Measurements from ENCODE around the gene INSIG1.

The INSIG1 gene

GRCh38 chr7:155258226-155258560 is 39.5 kb upstream of the INSIG1 start:
- Histone ChIP-seq H3K4me3 (ENCODE audit: low read length) (no peak overlapping the region), H3K4me1 (ENCODE audit: control insufficient read depth, low read depth, low read length) (no peaks in the 10 kb centered on the region), H3K27ac (ENCODE audit: low read length) (no peak overlapping the region), H3K36me3 (ENCODE audit: control insufficient read depth, low read depth, low read length) (no peaks in the 10 kb centered on the region), H3K9ac (ENCODE audit: low read length) (no peak overlapping the region), H3K27me3 (ENCODE audit: control insufficient read depth, insufficient read depth, low read length) (no peaks in the 10 kb centered on the region), H3K9me3 (ENCODE audit: control insufficient read depth, low read depth, low read length) (no peaks in the 10 kb centered on the region)

GRCh38 chr7:155259866-155260497 is 37.7 kb upstream of the INSIG1 start:
- Histone ChIP-seq H3K27me3 (ENCODE audit: control insufficient read depth, insufficient read depth, low read length) (no peaks in the 10 kb centered on the region), H3K9ac (ENCODE audit: low read length) (no peak overlapping the region), H3K4me1 (ENCODE audit: control insufficient read depth, low read depth, low read length) (no peaks in the 10 kb centered on the region), H3K36me3 (ENCODE audit: control insufficient read depth, low read depth, low read length) (no peaks in the 10 kb centered on the region), H3K4me3 (ENCODE audit: low read length) (no peak overlapping the region), H3K27ac (ENCODE audit: low read length) (no peak overlapping the region), H3K9me3 (ENCODE audit: control insufficient read depth, low read depth, low read length) (no peaks in the 10 kb centered on the region)

- Histone ChIP-seq H3K27me3 (ENCODE audit: control insufficient read depth, insufficient read depth, low read length) (no peaks in the 10 kb centered on the region), H3K27ac (ENCODE audit: low read length) (no peak overlapping the region), H3K36me3 (ENCODE audit: control insufficient read depth, low read depth, low read length) (no peaks in the 10 kb centered on the region), H3K9me3 (ENCODE audit: control insufficient read depth, low read depth, low read length) (no peaks in the 10 kb centered on the region), H3K9ac (ENCODE audit: low read length) (no peak overlapping the region), H3K4me3 (ENCODE audit: low read length) (no peak overlapping the region), H3K4me1 (ENCODE audit: control insufficient read depth, low read depth, low read length) (no peaks in the 10 kb centered on the region)
These were observed 37.2 kb upstream of the INSIG1 start for GRCh38 chr7:155260498-155260872.

- Histone ChIP-seq H3K4me1 (ENCODE audit: control insufficient read depth, low read depth, low read length) (no peaks in the 10 kb centered on the region), H3K9ac (ENCODE audit: low read length) (no peak overlapping the region), H3K4me3 (ENCODE audit: low read length) (no peak overlapping the region), H3K27ac (ENCODE audit: low read length) (no peak overlapping the region), H3K9me3 (ENCODE audit: control insufficient read depth, low read depth, low read length) (no peaks in the 10 kb centered on the region), H3K36me3 (ENCODE audit: control insufficient read depth, low read depth, low read length) (no peaks in the 10 kb centered on the region), H3K27me3 (ENCODE audit: control insufficient read depth, insufficient read depth, low read length) (no peaks in the 10 kb centered on the region)
These were observed 36.4 kb upstream of the INSIG1 start for GRCh38 chr7:155261031-155261985.

- Histone ChIP-seq H3K4me1 (ENCODE audit: control insufficient read depth, low read depth, low read length) (no peaks in the 10 kb centered on the region), H3K9ac (ENCODE audit: low read length) (no peak overlapping the region), H3K27ac (ENCODE audit: low read length) (no peak overlapping the region), H3K4me3 (ENCODE audit: low read length) (no peak overlapping the region), H3K36me3 (ENCODE audit: control insufficient read depth, low read depth, low read length) (no peaks in the 10 kb centered on the region), H3K27me3 (ENCODE audit: control insufficient read depth, insufficient read depth, low read length) (no peaks in the 10 kb centered on the region), H3K9me3 (ENCODE audit: control insufficient read depth, low read depth, low read length) (no peaks in the 10 kb centered on the region)
These were observed 35.6 kb upstream of the INSIG1 start for GRCh38 chr7:155262031-155262430.

- Histone ChIP-seq H3K27ac (ENCODE audit: low read length) (no peak overlapping the region), H3K4me3 (ENCODE audit: low read length) (no peak overlapping the region), H3K4me1 (ENCODE audit: control insufficient read depth, low read depth, low read length) (no peaks in the 10 kb centered on the region), H3K9ac (ENCODE audit: low read length) (no peak overlapping the region), H3K27me3 (ENCODE audit: control insufficient read depth, insufficient read depth, low read length) (no peaks in the 10 kb centered on the region), H3K36me3 (ENCODE audit: control insufficient read depth, low read depth, low read length) (no peaks in the 10 kb centered on the region), H3K9me3 (ENCODE audit: control insufficient read depth, low read depth, low read length) (no peaks in the 10 kb centered on the region)
These were observed 34.6 kb upstream of the INSIG1 start for GRCh38 chr7:155263051-155263450.

- Histone ChIP-seq H3K27me3 (ENCODE audit: control insufficient read depth, insufficient read depth, low read length) (no peaks in the 10 kb centered on the region), H3K9ac (ENCODE audit: low read length) (no peak overlapping the region), H3K9me3 (ENCODE audit: control insufficient read depth, low read depth, low read length) (no peaks in the 10 kb centered on the region)
These were observed 34.0 kb upstream of the INSIG1 start for GRCh38 chr7:155263581-155264143.

GRCh38 chr7:155265144-155265543 is 32.5 kb upstream of the INSIG1 start:
- H3K36me3 ChIP-seq (ENCODE audit: control insufficient read depth, low read depth, low read length): no peaks in the 10 kb centered on the region
- H3K4me3 ChIP-seq (ENCODE audit: low read length): no peak overlapping the region
- H3K27ac ChIP-seq (ENCODE audit: low read length): no peak overlapping the region
- H3K9ac ChIP-seq (ENCODE audit: low read length): no peak overlapping the region
- no peaks in the 10 kb centered on the region for H3K4me1 ChIP-seq (ENCODE audit: control insufficient read depth, low read depth, low read length)
- no peaks in the 10 kb centered on the region for H3K9me3 ChIP-seq (ENCODE audit: control insufficient read depth, low read depth, low read length)
- no peaks in the 10 kb centered on the region for H3K27me3 ChIP-seq (ENCODE audit: control insufficient read depth, insufficient read depth, low read length)

More at GRCh38 chr7:155263581-155264143, 34.0 kb upstream of the INSIG1 start:
- H3K4me1 ChIP-seq (ENCODE audit: control insufficient read depth, low read depth, low read length): no peaks in the 10 kb centered on the region
- H3K36me3 ChIP-seq (ENCODE audit: control insufficient read depth, low read depth, low read length): no peaks in the 10 kb centered on the region
- H3K4me3 ChIP-seq (ENCODE audit: low read length): no peak overlapping the region
- H3K27ac ChIP-seq (ENCODE audit: low read length): no peak overlapping the region

GRCh38 chr7:155265961-155266360 is 31.7 kb upstream of the INSIG1 start:
- Histone ChIP-seq H3K4me1 (ENCODE audit: control insufficient read depth, low read depth, low read length) (no peaks in the 10 kb centered on the region), H3K27me3 (ENCODE audit: control insufficient read depth, insufficient read depth, low read length) (no peaks in the 10 kb centered on the region), H3K27ac (ENCODE audit: low read length) (no peak overlapping the region), H3K4me3 (ENCODE audit: low read length) (no peak overlapping the region), H3K9ac (ENCODE audit: low read length) (no peak overlapping the region), H3K9me3 (ENCODE audit: control insufficient read depth, low read depth, low read length) (no peaks in the 10 kb centered on the region), H3K36me3 (ENCODE audit: control insufficient read depth, low read depth, low read length) (no peaks in the 10 kb centered on the region)

- Histone ChIP-seq H3K27me3 (ENCODE audit: control insufficient read depth, insufficient read depth, low read length) (no peaks in the 10 kb centered on the region), H3K36me3 (ENCODE audit: control insufficient read depth, low read depth, low read length) (no peaks in the 10 kb centered on the region), H3K9ac (ENCODE audit: low read length) (no peak overlapping the region), H3K9me3 (ENCODE audit: control insufficient read depth, low read depth, low read length) (no peaks in the 10 kb centered on the region), H3K4me1 (ENCODE audit: control insufficient read depth, low read depth, low read length) (no peaks in the 10 kb centered on the region), H3K4me3 (ENCODE audit: low read length) (no peak overlapping the region), H3K27ac (ENCODE audit: low read length) (no peak overlapping the region)
These were observed 31.2 kb upstream of the INSIG1 start for GRCh38 chr7:155266440-155266839.

GRCh38 chr7:155267023-155267422 is 30.7 kb upstream of the INSIG1 start:
- Histone ChIP-seq H3K9ac (ENCODE audit: low read length) (no peak overlapping the region), H3K4me3 (ENCODE audit: low read length) (no peak overlapping the region), H3K9me3 (ENCODE audit: control insufficient read depth, low read depth, low read length) (no peaks in the 10 kb centered on the region), H3K36me3 (ENCODE audit: control insufficient read depth, low read depth, low read length) (no peaks in the 10 kb centered on the region), H3K4me1 (ENCODE audit: control insufficient read depth, low read depth, low read length) (no peaks in the 10 kb centered on the region), H3K27ac (ENCODE audit: low read length) (no peak overlapping the region), H3K27me3 (ENCODE audit: control insufficient read depth, insufficient read depth, low read length) (no peaks in the 10 kb centered on the region)

Data from iPS-18a (cell line).